ENCODE results near the gene KASH5. TPM values are rescaled to one million over a fixed set of nuclear protein-coding genes. Genes with fewer than 3 reads are reported as not detected.

Gene KASH5
- total RNA-seq, 2 experiments from 2014 or later: 0.96 to 1.2 TPM

GRCh38 chr19:49465371-49465770, 77.3 kb downstream of the KASH5 start:
- Mint-ChIP-seq H3K4me1 (peaks cover 19% of the 10 kb centered on the region), H3K9me3 (ENCODE audit: low read depth) (no peaks in the 10 kb centered on the region), H3K36me3 (ENCODE audit: low read depth) (peaks cover 7% of the 10 kb centered on the region), H3K4me3 (no peak overlapping the region), H3K27ac (no peak overlapping the region), H3K27me3 (no peaks in the 10 kb centered on the region)
- ChIA-PET CTCF (interaction anchor here (0.7 kb wide), 1 partner anchor 74 kb away, joined by 3 read pairs; no protein-coding TSS in a partner anchor), POLR2A (no interaction called here)
- DNase-seq (no peak), ATAC-seq (no peak)
- intact Hi-C loops (cut with DNase I, micrococcal nuclease): no loop called here

Other genes with a start within 250 kb of the KASH5 start
- not detected for gene HRC, start 232.9 kb upstream of the KASH5 start, total RNA-seq
- gene TRPM4, start 230.5 kb upstream of the KASH5 start, total RNA-seq: 1 to 10 TPM; 1.5 to 1.9 TPM
- 1 to 10 TPM in 1 of 2 experiments, under 1 TPM in 1; 0.42 to 1.3 TPM for gene SLC6A16, start 63.1 kb upstream of the KASH5 start, total RNA-seq
- 100 to 1,000 TPM; 152 to 191 TPM for gene CD37, start 52.8 kb upstream of the KASH5 start, total RNA-seq
- not detected for gene TEAD2, start 25.8 kb upstream of the KASH5 start, total RNA-seq
- not detected for gene DKKL1, start 24.4 kb upstream of the KASH5 start, total RNA-seq
- not detected for gene PTH2, start 35.2 kb downstream of the KASH5 start, total RNA-seq
- gene GFY, start 37.1 kb downstream of the KASH5 start, total RNA-seq: not detected
- under 1 TPM; 0.07 to 0.14 TPM for gene SLC17A7, start 53.3 kb downstream of the KASH5 start, total RNA-seq
- 100 to 1,000 TPM; 117 to 138 TPM for gene PIH1D1, start 63.6 kb downstream of the KASH5 start, total RNA-seq
- 10 to 100 TPM; 26.8 to 33.3 TPM for gene ALDH16A1, start 65.0 kb downstream of the KASH5 start, total RNA-seq
- 10 to 100 TPM; 38.6 to 43.2 TPM for gene FLT3LG, start 86.0 kb downstream of the KASH5 start, total RNA-seq
- 1,000 to 10,000 TPM; 3,861 to 3,967 TPM for gene RPL13A, start 99.4 kb downstream of the KASH5 start, total RNA-seq
- 1,000 to 10,000 TPM; 2,778 to 3,370 TPM for gene RPS11, start 108.2 kb downstream of the KASH5 start, total RNA-seq
- gene FCGRT, start 124.4 kb downstream of the KASH5 start, total RNA-seq: 10 to 100 TPM; 16.3 to 18.1 TPM
- 10 to 100 TPM; 10.9 to 13.5 TPM for gene RCN3, start 139.8 kb downstream of the KASH5 start, total RNA-seq
- 10 to 100 TPM; 71.4 to 73.1 TPM for gene NOSIP, start 192.3 kb downstream of the KASH5 start, total RNA-seq
- 1 to 10 TPM in 1 of 2 experiments, under 1 TPM in 1; 0.81 to 1.6 TPM for gene PRRG2, start 193.1 kb downstream of the KASH5 start, total RNA-seq
- 10 to 100 TPM; 21.0 to 22.7 TPM for gene PRR12, start 202.9 kb downstream of the KASH5 start, total RNA-seq

All from activated CD4-positive, alpha-beta T cell treated with anti-CD3 and anti-CD28 coated beads for 36 hours (primary cell).